Keratinocyte (primary cell): ENCODE measurements around the gene KLC1. TPM values are rescaled to one million over a fixed set of nuclear protein-coding genes. Genes with fewer than 3 reads are reported as not detected.

Experiments used
- DNase-seq: peaks from one replicate; pipeline ENCODE4 v3.0.0-alpha.2; 2011; ENCODE audit warnings: low read depth, missing footprints, low spot score
- FAIRE-seq: peaks from 2 replicates; lab custom pipeline; 2011; peaks lifted over from hg19 to GRCh38; lab: Jason Lieb, UNC
- H2AFZ ChIP-seq: 2 replicates; pipeline ENCODE4 v1.6.0; 2012; ENCODE audit warnings: low read length, control low read depth, inconsistent platforms; ENCODE audit not compliant: control insufficient read depth
- H3K27ac ChIP-seq: 2 replicates; pipeline ENCODE4 v1.5.1; 2011; ENCODE audit warnings: low read length; ENCODE audit not compliant: control insufficient read depth, insufficient read depth
- H3K27me3 ChIP-seq: 3 replicates; pipeline ENCODE4 v1.6.0; 2011; ENCODE audit warnings: low read length; ENCODE audit not compliant: control insufficient read depth, insufficient read depth; ENCODE audit errors: extremely low read depth
- H3K36me3 ChIP-seq, 2 experiments: 2 replicates in 1 of 2; 3 replicates in 1 of 2; pipeline ENCODE4 v1.5.1; 2011; ENCODE audit warnings: low read length in 2 of 2, mild to moderate bottlenecking in 1 of 2; ENCODE audit not compliant: control insufficient read depth in 2 of 2, insufficient read depth in 2 of 2; ENCODE audit errors: extremely low read depth in 1 of 2
- H3K4me1 ChIP-seq: 3 replicates; pipeline ENCODE4 v1.5.1; 2011; ENCODE audit warnings: low read length; ENCODE audit not compliant: control insufficient read depth, insufficient read depth; ENCODE audit errors: extremely low read depth
- H3K4me2 ChIP-seq: 3 replicates; pipeline ENCODE4 v1.6.0; 2011; ENCODE audit warnings: low read depth, low read length; ENCODE audit not compliant: control insufficient read depth, insufficient read depth; ENCODE audit errors: extremely low read depth
- H3K4me3 ChIP-seq, 3 experiments: fragments of 200-600 bp in 1 of 3; sonication (generic) in 1 of 3; 2 replicates in 2 of 3; 3 replicates in 1 of 3; pipeline ENCODE4 v1.5.1; 2011 to 2016; ENCODE audit warnings: low read length in 3 of 3, mild to moderate bottlenecking in 3 of 3, control low read depth in 2 of 3, inconsistent platforms in 1 of 3, low read depth in 1 of 3, mixed read lengths in 1 of 3, mixed run types in 1 of 3, moderate library complexity in 1 of 3; ENCODE audit not compliant: control insufficient read depth in 2 of 3, insufficient read depth in 2 of 3; ENCODE audit errors: extremely low read depth in 1 of 3
- H3K79me2 ChIP-seq: 2 replicates; pipeline ENCODE4 v1.6.0; 2012; ENCODE audit warnings: low read length; ENCODE audit not compliant: control insufficient read depth, insufficient read depth
- H3K9ac ChIP-seq: 3 replicates; pipeline ENCODE4 v1.6.0; 2011; ENCODE audit warnings: low read length; ENCODE audit not compliant: control insufficient read depth, insufficient read depth; ENCODE audit errors: extremely low read depth
- H3K9me1 ChIP-seq: 3 replicates; pipeline ENCODE4 v1.6.0; 2011; ENCODE audit warnings: low read length; ENCODE audit not compliant: control insufficient read depth, insufficient read depth; ENCODE audit errors: extremely low read depth
- H3K9me3 ChIP-seq: 2 replicates; pipeline ENCODE4 v1.5.1; 2012; ENCODE audit warnings: low read depth, low read length; ENCODE audit not compliant: control insufficient read depth
- H4K20me1 ChIP-seq: 3 replicates; pipeline ENCODE4 v1.6.0; 2011; ENCODE audit warnings: low read length; ENCODE audit not compliant: control insufficient read depth, insufficient read depth; ENCODE audit errors: extremely low read depth
- CTCF ChIP-seq, 3 experiments: IDR thresholded peaks in 1 of 3; conservative IDR thresholded peaks in 1 of 3; optimal IDR thresholded peaks in 1 of 3; 2 replicates in 2 of 3; 3 replicates in 1 of 3; pipeline versions ENCODE3 to v1.5.1; 2011; ENCODE audit warnings: low read length in 3 of 3, mild to moderate bottlenecking in 3 of 3, moderate library complexity in 2 of 3, control low read depth in 1 of 3, inconsistent platforms in 1 of 3; ENCODE audit not compliant: insufficient read depth in 2 of 3; ENCODE audit errors: extremely low read depth in 1 of 3
- EZH2 ChIP-seq: IDR thresholded peaks from one replicate; pipeline ENCODE4 v1.6.1; 2012; ENCODE audit warnings: inconsistent platforms, mild to moderate bottlenecking, low read length, moderate library complexity
- dilution Hi-C: fragments of 300-500 bp; cut with MboI; formaldehyde crosslinking; loops from one replicate; pipeline ENCODE4 v1.7.0; 2020; ENCODE audit warnings: low sequenced_read_pairs; ENCODE audit not compliant: extremely low pct_ligation_motif_present
- polyA plus RNA-seq, 5 experiments: library from polyadenylated mRNA; depleted of rRNA in 3 of 5; stranded (reverse) in 3 of 5; stranded (forward) in 1 of 5; unstranded in 1 of 5; fragments of >200 nt; gene quantifications; 1 replicate in 1 of 5; 2 replicates in 3 of 5; 3 replicates in 1 of 5; pipeline versions ENCODE4 v1.2.1 to v1.2.3, GENCODE V29; 2011 to 2012; ENCODE audit warnings: missing spikeins in 2 of 5, low read depth in 1 of 5, low replicate concordance in 1 of 5

KLC1 gene
- polyA plus RNA-seq, 1 donor (not counting 4 experiments of a cell fraction or from before 2014, with no cell fraction given): 130 TPM

GRCh38 chr14:103649001-103649400, 20.0 kb downstream of the KLC1 start:
- Histone ChIP-seq H3K9me1 (peaks cover 4% of the 10 kb centered on the region), H3K9me3 (no peaks in the 10 kb centered on the region), H3K4me2 (no peak overlapping the region), H3K27ac (no peak overlapping the region), H3K27me3 (no peaks in the 10 kb centered on the region), H3K9ac (no peak overlapping the region), H3K4me1 (no peaks in the 10 kb centered on the region), H2AFZ (no peak overlapping the region), H4K20me1 (peaks cover 54% of the 10 kb centered on the region), H3K4me3 (no peak overlapping the region), H3K79me2 (peaks cover 97% of the 10 kb centered on the region), H3K36me3 (peaks cover 8 to 12% of the 10 kb centered on the region in 2 experiments)
- DNase-seq (no peak), FAIRE-seq (no peak)
- dilution Hi-C loops: no loop called here
- TF ChIP-seq EZH2: no peak
- TF ChIP-seq CTCF (optimal IDR thresholded peaks at IDR 0.05 in 1 of 3, IDR thresholded peaks at IDR 0.05 in 1 of 3, conservative IDR thresholded peaks at IDR 0.05 in 1 of 3; ENCODE audit: extremely low read depth in 1 of 3, insufficient read depth in 2 of 3, low read length in 3 of 3): no peak

GRCh38 chr14:103650213-103650612, 21.2 kb downstream of the KLC1 start:
- Histone ChIP-seq H3K36me3 (peaks cover 8 to 16% of the 10 kb centered on the region in 2 experiments), H3K9ac (no peak overlapping the region), H3K9me3 (no peaks in the 10 kb centered on the region), H2AFZ (no peak overlapping the region), H3K27ac (no peak overlapping the region), H3K9me1 (peaks cover 4% of the 10 kb centered on the region), H3K27me3 (no peaks in the 10 kb centered on the region), H3K4me1 (no peaks in the 10 kb centered on the region), H3K79me2 (peaks cover 95% of the 10 kb centered on the region), H3K4me3 (no peak overlapping the region), H3K4me2 (no peak overlapping the region), H4K20me1 (peaks cover 45% of the 10 kb centered on the region)
- DNase-seq: no peak
- no peak for FAIRE-seq
- TF ChIP-seq EZH2 (no peak), CTCF (optimal IDR thresholded peaks at IDR 0.05 in 1 of 3, IDR thresholded peaks at IDR 0.05 in 1 of 3, conservative IDR thresholded peaks at IDR 0.05 in 1 of 3; ENCODE audit: extremely low read depth in 1 of 3, insufficient read depth in 2 of 3, low read length in 3 of 3) (no peak)
- dilution Hi-C loops: no loop called here
